C4-2B (cell line): ENCODE measurements around the gene CATSPER1.

Experiments
- ZFX ChIP-seq: fragments of 450-650 bp; IDR thresholded peaks from 2 replicates; pipeline ENCODE4 v1.6.1; 2017
- TF ChIP-seq, protein P1 (sequence below): fragments of 450-650 bp; conservative IDR thresholded peaks from 2 replicates; pipeline ENCODE4 v1.5.1; 2017; ENCODE audit warnings: mild to moderate bottlenecking

DNA sequence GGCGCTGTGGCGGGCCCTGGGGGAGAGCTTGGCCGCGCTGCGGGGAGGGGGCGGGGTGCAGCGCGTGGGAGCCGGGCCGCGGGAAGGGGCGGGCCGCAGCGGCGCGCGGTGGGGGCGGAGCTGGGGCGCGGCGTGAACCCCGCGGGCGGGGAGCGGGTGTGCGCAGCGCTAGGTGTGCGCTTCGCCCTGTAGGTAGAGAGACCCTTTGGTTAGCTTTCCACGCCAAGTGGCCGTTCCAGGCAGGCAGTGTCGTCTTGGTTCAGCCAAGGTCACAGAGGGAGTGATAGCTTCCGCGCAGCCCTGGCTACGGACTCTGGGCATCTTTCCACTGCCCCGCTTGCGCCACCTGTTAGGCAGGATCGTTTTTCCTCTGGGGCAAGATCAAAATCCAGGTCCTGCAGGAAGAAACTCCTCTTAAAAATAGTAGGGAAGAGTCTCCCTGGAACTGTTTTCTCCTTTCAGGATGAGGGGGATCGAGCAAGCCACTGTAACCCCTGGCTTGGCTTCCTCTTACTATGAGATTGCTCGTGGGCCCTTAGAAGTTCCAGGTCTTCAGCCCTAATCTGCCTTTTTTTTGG, 23.5 kb downstream of the CATSPER1 start:
- TF ChIP-seq, protein P1, sequence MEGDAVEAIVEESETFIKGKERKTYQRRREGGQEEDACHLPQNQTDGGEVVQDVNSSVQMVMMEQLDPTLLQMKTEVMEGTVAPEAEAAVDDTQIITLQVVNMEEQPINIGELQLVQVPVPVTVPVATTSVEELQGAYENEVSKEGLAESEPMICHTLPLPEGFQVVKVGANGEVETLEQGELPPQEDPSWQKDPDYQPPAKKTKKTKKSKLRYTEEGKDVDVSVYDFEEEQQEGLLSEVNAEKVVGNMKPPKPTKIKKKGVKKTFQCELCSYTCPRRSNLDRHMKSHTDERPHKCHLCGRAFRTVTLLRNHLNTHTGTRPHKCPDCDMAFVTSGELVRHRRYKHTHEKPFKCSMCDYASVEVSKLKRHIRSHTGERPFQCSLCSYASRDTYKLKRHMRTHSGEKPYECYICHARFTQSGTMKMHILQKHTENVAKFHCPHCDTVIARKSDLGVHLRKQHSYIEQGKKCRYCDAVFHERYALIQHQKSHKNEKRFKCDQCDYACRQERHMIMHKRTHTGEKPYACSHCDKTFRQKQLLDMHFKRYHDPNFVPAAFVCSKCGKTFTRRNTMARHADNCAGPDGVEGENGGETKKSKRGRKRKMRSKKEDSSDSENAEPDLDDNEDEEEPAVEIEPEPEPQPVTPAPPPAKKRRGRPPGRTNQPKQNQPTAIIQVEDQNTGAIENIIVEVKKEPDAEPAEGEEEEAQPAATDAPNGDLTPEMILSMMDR = no peak
- no peak for TF ChIP-seq ZFX
